GM18868 (cell line): ENCODE data around the gene OTX1.
"Not testable (repeated sequence)": the region's sequence is repeated elsewhere in the genome, so short reads cannot be mapped to it uniquely, and the experiment has no call there.

ENCODE experiments used
- ATAC-seq: cut with Tn5 transposase; IDR thresholded peaks from one replicate; pipeline ENCODE4 v1.9.1; 2021; ENCODE audit warnings: mild to moderate bottlenecking, moderate library complexity; ENCODE audit not compliant: unreplicated experiment

Gene OTX1

GRCh38 chr2:63058921-63059792 is 8.5 kb downstream of the OTX1 start:
- ATAC-seq: no peak

- ATAC-seq: no peak
Measured at GRCh38 chr2:63059793-63060471, 9.3 kb downstream of the OTX1 start.

- no peak for ATAC-seq
Measured at GRCh38 chr2:63060472-63060991, 9.9 kb downstream of the OTX1 start.

GRCh38 chr2:63064197-63064596 is 13.6 kb downstream of the OTX1 start:
- no peak for ATAC-seq

GRCh38 chr2:63064661-63065060 is 14.0 kb downstream of the OTX1 start:
- no peak for ATAC-seq

- no peak for ATAC-seq
Measured at GRCh38 chr2:63066265-63066664, 15.6 kb downstream of the OTX1 start.

- no peak for ATAC-seq
Measured at GRCh38 chr2:63066838-63067237, 16.2 kb downstream of the OTX1 start.

- ATAC-seq: no peak
Measured at GRCh38 chr2:63071664-63072063, 21.0 kb downstream of the OTX1 start.

- ATAC-seq: no peak
Measured at GRCh38 chr2:63073994-63074393, 23.4 kb downstream of the OTX1 start.

- ATAC-seq: not testable (repeated sequence)
Measured at GRCh38 chr2:63074399-63074798, 23.8 kb downstream of the OTX1 start.

GRCh38 chr2:63078852-63079606 is 28.4 kb downstream of the OTX1 start:
- no peak for ATAC-seq

GRCh38 chr2:63081404-63081803 is 30.8 kb downstream of the OTX1 start:
- ATAC-seq: no peak

- no peak for ATAC-seq
Measured at GRCh38 chr2:63086687-63087086, 36.1 kb downstream of the OTX1 start.

- ATAC-seq: no peak
Measured at GRCh38 chr2:63092401-63092800, 41.8 kb downstream of the OTX1 start.

GRCh38 chr2:63092857-63093256 is 42.2 kb downstream of the OTX1 start:
- no peak for ATAC-seq

- no peak for ATAC-seq
Measured at GRCh38 chr2:63093502-63093901, 42.9 kb downstream of the OTX1 start.

GRCh38 chr2:63096491-63096890 is 45.9 kb downstream of the OTX1 start:
- no peak for ATAC-seq

GRCh38 chr2:63099032-63099431 is 48.4 kb downstream of the OTX1 start:
- no peak for ATAC-seq

- ATAC-seq: no peak
Measured at GRCh38 chr2:63101954-63102353, 51.3 kb downstream of the OTX1 start.

- ATAC-seq: no peak
Measured at GRCh38 chr2:63104482-63104881, 53.9 kb downstream of the OTX1 start.
